ENCODE data around the gene SHANK1.

DNA sequence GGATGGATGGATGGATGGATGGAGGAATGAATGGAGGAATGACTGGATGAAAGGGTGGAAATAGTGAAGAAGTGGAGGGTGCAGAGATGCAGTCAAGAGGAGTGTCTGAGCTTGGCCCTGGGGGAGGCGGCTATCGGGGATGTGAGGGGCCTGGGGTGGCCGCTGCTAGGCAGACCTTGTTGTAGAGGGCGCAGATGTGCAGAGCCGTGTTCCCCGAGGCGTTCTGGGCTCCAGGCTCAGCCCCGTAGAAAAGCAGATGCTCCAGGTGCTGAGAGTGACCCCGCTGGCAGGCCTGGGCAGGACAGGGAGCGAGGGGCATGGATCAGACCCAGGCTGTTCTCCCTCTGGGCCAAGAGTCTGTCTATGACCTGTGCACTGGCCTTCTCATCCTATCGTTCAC, 8.4 kb downstream of the SHANK1 start:
- TF ChIP-seq, protein P1, sequence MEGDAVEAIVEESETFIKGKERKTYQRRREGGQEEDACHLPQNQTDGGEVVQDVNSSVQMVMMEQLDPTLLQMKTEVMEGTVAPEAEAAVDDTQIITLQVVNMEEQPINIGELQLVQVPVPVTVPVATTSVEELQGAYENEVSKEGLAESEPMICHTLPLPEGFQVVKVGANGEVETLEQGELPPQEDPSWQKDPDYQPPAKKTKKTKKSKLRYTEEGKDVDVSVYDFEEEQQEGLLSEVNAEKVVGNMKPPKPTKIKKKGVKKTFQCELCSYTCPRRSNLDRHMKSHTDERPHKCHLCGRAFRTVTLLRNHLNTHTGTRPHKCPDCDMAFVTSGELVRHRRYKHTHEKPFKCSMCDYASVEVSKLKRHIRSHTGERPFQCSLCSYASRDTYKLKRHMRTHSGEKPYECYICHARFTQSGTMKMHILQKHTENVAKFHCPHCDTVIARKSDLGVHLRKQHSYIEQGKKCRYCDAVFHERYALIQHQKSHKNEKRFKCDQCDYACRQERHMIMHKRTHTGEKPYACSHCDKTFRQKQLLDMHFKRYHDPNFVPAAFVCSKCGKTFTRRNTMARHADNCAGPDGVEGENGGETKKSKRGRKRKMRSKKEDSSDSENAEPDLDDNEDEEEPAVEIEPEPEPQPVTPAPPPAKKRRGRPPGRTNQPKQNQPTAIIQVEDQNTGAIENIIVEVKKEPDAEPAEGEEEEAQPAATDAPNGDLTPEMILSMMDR (conservative IDR thresholded peaks at IDR 0.05; ENCODE audit: low read length), result no peak
- TF ChIP-seq EZH2phosphoT487 (IDR thresholded peaks at IDR 0.05; ENCODE audit: borderline replicate concordance, low read depth, low read length), result no peak

Measured in OCI-LY7 (cell line).